Measurements from ENCODE around the gene TRAK1.

Gene TRAK1

GRCh38 chr3:42088803-42089530 lies 2.2 kb upstream of the TRAK1 start:
- H3K4me3 ChIP-seq (replicated peaks; ENCODE audit: low read depth, low read length) = no peak overlapping the region
- no peak for TF ChIP-seq CTCF (IDR thresholded peaks at IDR 0.05; ENCODE audit: low read depth, low read length, missing control alignments)
- no peak for DNase-seq (ENCODE audit: extremely low read depth, low read depth)

GRCh38 chr3:42092006-42092405 lies 849 bp downstream of the TRAK1 start:
- H3K4me3 ChIP-seq (replicated peaks; ENCODE audit: low read depth, low read length) = no peak overlapping the region
- TF ChIP-seq CTCF (IDR thresholded peaks at IDR 0.05; ENCODE audit: low read depth, low read length, missing control alignments) = no peak
- DNase-seq (ENCODE audit: extremely low read depth, low read depth) = no peak

- no peak for DNase-seq (ENCODE audit: extremely low read depth, low read depth)
- no peak for TF ChIP-seq CTCF (IDR thresholded peaks at IDR 0.05; ENCODE audit: low read depth, low read length, missing control alignments)
- H3K4me3 ChIP-seq (replicated peaks; ENCODE audit: low read depth, low read length) = no peak overlapping the region
Observed at GRCh38 chr3:42094128-42094527, 3.0 kb downstream of the TRAK1 start.

- TF ChIP-seq CTCF (IDR thresholded peaks at IDR 0.05; ENCODE audit: low read depth, low read length, missing control alignments) = no peak
- DNase-seq (ENCODE audit: extremely low read depth, low read depth) = no peak
- H3K4me3 ChIP-seq (replicated peaks; ENCODE audit: low read depth, low read length) = no peak overlapping the region
Observed at GRCh38 chr3:42094691-42095391, 3.7 kb downstream of the TRAK1 start.

- no peak overlapping the region for H3K4me3 ChIP-seq (replicated peaks; ENCODE audit: low read depth, low read length)
- no peak for TF ChIP-seq CTCF (IDR thresholded peaks at IDR 0.05; ENCODE audit: low read depth, low read length, missing control alignments)
- DNase-seq (ENCODE audit: extremely low read depth, low read depth) = no peak
Observed at GRCh38 chr3:42095540-42095939, 4.4 kb downstream of the TRAK1 start.

- H3K4me3 ChIP-seq (replicated peaks; ENCODE audit: low read depth, low read length) = no peak overlapping the region
- DNase-seq (ENCODE audit: extremely low read depth, low read depth) = no peak
- no peak for TF ChIP-seq CTCF (IDR thresholded peaks at IDR 0.05; ENCODE audit: low read depth, low read length, missing control alignments)
Observed at GRCh38 chr3:42096796-42097565, 5.8 kb downstream of the TRAK1 start.
